Large intestine (tissue), 3 donors: ENCODE data around the gene L3MBTL4. TPM values are rescaled to one million over a fixed set of nuclear protein-coding genes. Genes with fewer than 3 reads are reported as not detected.

Experiments
- DNase-seq, 2 donors: peaks; one replicate each; pipeline versions ENCODE4 v3.0.0 to v3.0.0-alpha.2; 2013
- H3K27ac ChIP-seq: one replicate; pipeline ENCODE4 v1.5.1; 2013; ENCODE audit warnings: low read length
- H3K27me3 ChIP-seq: 2 replicates; pipeline ENCODE4 v1.6.1; 2013; ENCODE audit warnings: low read length; ENCODE audit not compliant: control insufficient read depth, insufficient read depth
- H3K36me3 ChIP-seq: 2 replicates; pipeline ENCODE4 v1.6.1; 2013; ENCODE audit warnings: low read length; ENCODE audit not compliant: control insufficient read depth, insufficient read depth
- H3K4me1 ChIP-seq: one replicate; pipeline ENCODE4 v1.6.1; 2013; ENCODE audit warnings: low read length; ENCODE audit not compliant: control insufficient read depth, insufficient read depth
- H3K4me3 ChIP-seq: one replicate; pipeline ENCODE4 v1.5.1; 2013; ENCODE audit warnings: low read length
- H3K9me3 ChIP-seq: one replicate; pipeline ENCODE4 v1.6.1; 2013; ENCODE audit warnings: mild to moderate bottlenecking, low read depth, low read length, moderate library complexity; ENCODE audit not compliant: control insufficient read depth
- WGBS: methylation state at CpG from one replicate; pipeline ENCODE4 v1.1.5; 2013; ENCODE audit warnings: low lambda C conversion rate; ENCODE audit not compliant: insufficient coverage; 5-methylcytosine and 5-hydroxymethylcytosine counted together
- polyA plus RNA-seq: library from polyadenylated mRNA; unstranded; fragments of 120-200 nt; gene quantifications from one replicate; pipeline ENCODE4 v1.2.1, GENCODE V29; 2013

The L3MBTL4 gene
- polyA plus RNA-seq, 1 donor = 4.0 TPM

- H3K4me3 ChIP-seq = no peak overlapping the region
- H3K36me3 ChIP-seq = no peaks in the 10 kb centered on the region
- no peak overlapping the region for H3K27ac ChIP-seq
- H3K27me3 ChIP-seq = no peaks in the 10 kb centered on the region
- H3K9me3 ChIP-seq = no peaks in the 10 kb centered on the region
- no peak for DNase-seq
- H3K4me1 ChIP-seq = no peaks in the 10 kb centered on the region
- WGBS = no CpG with 5 or more reads among the region's 4 CpGs
Measured at GRCh38 chr18:5983488-5983887, 431.2 kb downstream of the L3MBTL4 start.

- WGBS = no CpG with 5 or more reads among the region's 3 CpGs
- no peaks in the 10 kb centered on the region for H3K36me3 ChIP-seq
- no peak overlapping the region for H3K4me3 ChIP-seq
- no peak overlapping the region for H3K27ac ChIP-seq
- no peak for DNase-seq
- no peaks in the 10 kb centered on the region for H3K27me3 ChIP-seq
- H3K4me1 ChIP-seq = no peaks in the 10 kb centered on the region
- H3K9me3 ChIP-seq = no peaks in the 10 kb centered on the region
Measured at GRCh38 chr18:5982332-5982731, 432.4 kb downstream of the L3MBTL4 start.

- no peaks in the 10 kb centered on the region for H3K4me1 ChIP-seq
- no peak overlapping the region for H3K27ac ChIP-seq
- no peaks in the 10 kb centered on the region for H3K27me3 ChIP-seq
- no peak for DNase-seq
- H3K9me3 ChIP-seq = no peaks in the 10 kb centered on the region
- H3K4me3 ChIP-seq = no peak overlapping the region
- no peaks in the 10 kb centered on the region for H3K36me3 ChIP-seq
- no CpG with 5 or more reads among the region's 5 CpGs for WGBS
Measured at GRCh38 chr18:5980721-5981120, 434.0 kb downstream of the L3MBTL4 start.

GRCh38 chr18:5979971-5980457 lies 434.7 kb downstream of the L3MBTL4 start:
- Histone ChIP-seq H3K27ac (no peak overlapping the region), H3K4me1 (no peaks in the 10 kb centered on the region), H3K27me3 (no peaks in the 10 kb centered on the region), H3K4me3 (no peak overlapping the region), H3K36me3 (no peaks in the 10 kb centered on the region), H3K9me3 (no peaks in the 10 kb centered on the region)
- no peak for DNase-seq
- 92% methylated on average over 2 of the region's 9 CpGs for WGBS

- Histone ChIP-seq H3K4me3 (no peak overlapping the region), H3K27ac (no peak overlapping the region), H3K4me1 (no peaks in the 10 kb centered on the region), H3K36me3 (no peaks in the 10 kb centered on the region), H3K27me3 (no peaks in the 10 kb centered on the region), H3K9me3 (no peaks in the 10 kb centered on the region)
- DNase-seq = no peak
- WGBS = no CpG with 5 or more reads among the region's 3 CpGs
Measured at GRCh38 chr18:5979176-5979888, 435.4 kb downstream of the L3MBTL4 start.

GRCh38 chr18:5977022-5977421 lies 437.7 kb downstream of the L3MBTL4 start:
- WGBS = no CpG with 5 or more reads among the region's 4 CpGs
- DNase-seq = no peak
- Histone ChIP-seq H3K27me3 (no peaks in the 10 kb centered on the region), H3K9me3 (no peaks in the 10 kb centered on the region), H3K36me3 (no peaks in the 10 kb centered on the region), H3K4me3 (no peak overlapping the region), H3K27ac (no peak overlapping the region), H3K4me1 (no peaks in the 10 kb centered on the region)

- no peak for DNase-seq
- WGBS = 88% methylated on average over 5 of the region's 10 CpGs
Measured at GRCh38 chr18:5975111-5976002, 439.4 kb downstream of the L3MBTL4 start.

DNA sequence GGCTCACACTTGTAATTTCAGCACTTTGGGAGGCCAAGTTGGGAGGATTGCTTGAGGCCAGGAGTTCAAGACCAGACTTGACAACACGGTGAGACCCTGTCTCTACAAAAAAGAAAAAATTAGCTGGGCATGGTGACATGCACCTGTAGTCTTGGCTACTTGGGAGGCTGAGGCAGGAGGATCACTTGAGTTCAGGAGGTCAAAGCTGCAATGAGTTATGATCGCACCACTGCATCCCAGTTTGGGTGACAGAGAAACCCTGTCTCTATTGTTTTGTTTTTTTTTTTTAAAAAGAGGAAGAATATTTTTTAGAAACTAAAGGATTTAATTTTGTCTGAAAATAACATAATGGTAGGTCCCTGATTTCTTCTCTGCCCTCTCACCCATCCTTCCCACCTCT lies 440.0 kb downstream of the L3MBTL4 start:
- no peak for DNase-seq
- no peak overlapping the region for H3K27ac ChIP-seq
- WGBS = no CpG with 5 or more reads among the region's 2 CpGs

More at GRCh38 chr18:5975111-5976002, 439.4 kb downstream of the L3MBTL4 start:
- Histone ChIP-seq H3K4me3 (no peak overlapping the region), H3K9me3 (no peaks in the 10 kb centered on the region), H3K27ac (no peak overlapping the region), H3K27me3 (no peaks in the 10 kb centered on the region), H3K4me1 (peaks cover 9% of the 10 kb centered on the region), H3K36me3 (no peaks in the 10 kb centered on the region)

GRCh38 chr18:5973099-5973498 lies 441.6 kb downstream of the L3MBTL4 start:
- no peak for DNase-seq
- WGBS = no CpG with 5 or more reads among the region's 3 CpGs
- H3K27me3 ChIP-seq = no peaks in the 10 kb centered on the region
- no peak overlapping the region for H3K27ac ChIP-seq
- no peaks in the 10 kb centered on the region for H3K36me3 ChIP-seq
- H3K4me3 ChIP-seq = no peak overlapping the region
- H3K9me3 ChIP-seq = no peaks in the 10 kb centered on the region
- peaks cover 23% of the 10 kb centered on the region for H3K4me1 ChIP-seq

More for the DNA sequence above, 440.0 kb downstream of the L3MBTL4 start:
- no peaks in the 10 kb centered on the region for H3K27me3 ChIP-seq
- H3K36me3 ChIP-seq = no peaks in the 10 kb centered on the region
- H3K4me3 ChIP-seq = no peak overlapping the region
- H3K4me1 ChIP-seq = peaks cover 13% of the 10 kb centered on the region
- H3K9me3 ChIP-seq = no peaks in the 10 kb centered on the region

DNA sequence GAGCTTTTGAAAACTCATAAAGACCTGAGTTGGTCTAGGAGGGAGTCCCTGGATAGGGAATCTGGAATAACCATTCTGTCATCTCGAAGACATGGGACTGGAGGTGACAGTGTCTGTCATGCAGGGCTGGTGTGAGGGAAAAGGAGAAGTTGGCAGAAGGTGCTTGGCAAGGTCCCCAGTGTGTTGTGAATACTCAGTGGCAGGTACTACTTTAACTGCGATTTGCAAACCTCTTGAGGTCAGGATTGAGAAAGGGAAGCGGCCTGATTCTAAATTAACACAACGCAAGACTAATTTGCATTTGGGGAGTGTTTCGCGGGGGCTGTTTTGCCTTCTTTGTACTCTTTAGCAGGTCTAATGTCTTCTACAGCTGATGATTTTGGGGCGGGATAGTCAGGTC lies 442.4 kb downstream of the L3MBTL4 start:
- peaks cover 31% of the 10 kb centered on the region for H3K4me1 ChIP-seq
- H3K27me3 ChIP-seq = no peaks in the 10 kb centered on the region
- H3K9me3 ChIP-seq = no peaks in the 10 kb centered on the region
- H3K4me3 ChIP-seq = no peak overlapping the region
- no peak for DNase-seq
- no peak overlapping the region for H3K27ac ChIP-seq
- H3K36me3 ChIP-seq = no peaks in the 10 kb centered on the region
- WGBS = 80% methylated on average over 1 of the region's 7 CpGs
